DOHH2 (cell line): ENCODE data around the gene GRIN2A.

Experiments
- EZH2phosphoT487 ChIP-seq: fragments of 200-600 bp; sonication (generic); IDR thresholded peaks from 2 replicates; pipeline ENCODE4 v1.6.1; 2017; ENCODE audit warnings: borderline replicate concordance, mild to moderate bottlenecking, antibody characterized with exemption, low read length, moderate library complexity, mixed read lengths
- TF ChIP-seq, protein P1 (sequence below): fragments of 200-600 bp; sonication (generic); IDR thresholded peaks from one replicate; pipeline ENCODE4 v1.5.1; 2014; ENCODE audit warnings: antibody characterized with exemption, mild to moderate bottlenecking, low read depth, low read length; ENCODE audit not compliant: poor library complexity, severe bottlenecking

DNA sequence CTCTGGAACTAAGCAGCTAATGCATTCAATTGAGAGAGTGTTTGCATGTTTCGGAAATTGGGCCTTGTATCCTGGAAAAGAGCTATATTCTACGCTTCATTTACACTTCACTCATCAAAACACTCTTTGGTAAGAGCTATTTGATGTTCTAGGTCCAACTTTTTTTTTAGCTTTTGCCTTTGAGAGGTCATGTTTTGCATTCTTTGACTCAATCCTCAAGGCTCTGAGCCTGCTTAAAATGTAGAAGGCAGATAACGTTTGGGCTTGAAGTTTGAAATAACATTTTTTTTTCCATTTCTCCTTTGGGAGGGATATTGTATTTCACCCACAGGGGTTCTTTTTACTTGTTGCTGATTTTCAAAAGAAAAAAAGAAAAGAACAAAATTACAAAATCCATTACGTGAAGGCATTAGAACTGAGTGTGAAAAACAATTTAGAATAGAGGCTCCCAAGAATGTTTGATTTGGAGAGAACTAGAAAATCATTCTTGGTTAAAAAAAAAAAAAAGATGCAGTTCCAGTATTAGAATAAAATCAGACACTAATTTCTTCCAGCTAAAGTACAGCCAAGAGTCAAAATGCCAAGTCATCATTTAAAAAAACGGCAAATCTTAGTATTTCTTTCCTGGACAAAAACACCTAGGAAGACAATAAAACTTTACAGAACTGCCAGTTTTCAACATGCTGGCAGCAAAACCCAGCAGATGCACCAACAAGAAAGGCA is 268.5 kb downstream of the GRIN2A start:
- TF ChIP-seq, protein P1, sequence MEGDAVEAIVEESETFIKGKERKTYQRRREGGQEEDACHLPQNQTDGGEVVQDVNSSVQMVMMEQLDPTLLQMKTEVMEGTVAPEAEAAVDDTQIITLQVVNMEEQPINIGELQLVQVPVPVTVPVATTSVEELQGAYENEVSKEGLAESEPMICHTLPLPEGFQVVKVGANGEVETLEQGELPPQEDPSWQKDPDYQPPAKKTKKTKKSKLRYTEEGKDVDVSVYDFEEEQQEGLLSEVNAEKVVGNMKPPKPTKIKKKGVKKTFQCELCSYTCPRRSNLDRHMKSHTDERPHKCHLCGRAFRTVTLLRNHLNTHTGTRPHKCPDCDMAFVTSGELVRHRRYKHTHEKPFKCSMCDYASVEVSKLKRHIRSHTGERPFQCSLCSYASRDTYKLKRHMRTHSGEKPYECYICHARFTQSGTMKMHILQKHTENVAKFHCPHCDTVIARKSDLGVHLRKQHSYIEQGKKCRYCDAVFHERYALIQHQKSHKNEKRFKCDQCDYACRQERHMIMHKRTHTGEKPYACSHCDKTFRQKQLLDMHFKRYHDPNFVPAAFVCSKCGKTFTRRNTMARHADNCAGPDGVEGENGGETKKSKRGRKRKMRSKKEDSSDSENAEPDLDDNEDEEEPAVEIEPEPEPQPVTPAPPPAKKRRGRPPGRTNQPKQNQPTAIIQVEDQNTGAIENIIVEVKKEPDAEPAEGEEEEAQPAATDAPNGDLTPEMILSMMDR: no peak
- TF ChIP-seq EZH2phosphoT487: no peak
